GM19438 (cell line): ENCODE data around the gene FAM209B.
"Not testable (repeated sequence)": the region's sequence is repeated elsewhere in the genome, so short reads cannot be mapped to it uniquely, and the experiment has no call there.

Experiments used
- ATAC-seq: cut with Tn5 transposase; IDR thresholded peaks from one replicate; pipeline ENCODE4 v1.9.1; 2021; ENCODE audit warnings: low read depth; ENCODE audit not compliant: unreplicated experiment

FAM209B gene, protein sequence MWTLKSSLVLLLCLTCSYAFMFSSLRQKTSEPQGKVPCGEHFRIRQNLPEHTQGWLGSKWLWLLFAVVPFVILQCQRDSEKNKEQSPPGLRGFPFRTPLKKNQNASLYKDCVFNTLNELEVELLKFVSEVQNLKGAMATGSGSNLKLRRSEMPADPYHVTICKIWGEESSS

DNA sequence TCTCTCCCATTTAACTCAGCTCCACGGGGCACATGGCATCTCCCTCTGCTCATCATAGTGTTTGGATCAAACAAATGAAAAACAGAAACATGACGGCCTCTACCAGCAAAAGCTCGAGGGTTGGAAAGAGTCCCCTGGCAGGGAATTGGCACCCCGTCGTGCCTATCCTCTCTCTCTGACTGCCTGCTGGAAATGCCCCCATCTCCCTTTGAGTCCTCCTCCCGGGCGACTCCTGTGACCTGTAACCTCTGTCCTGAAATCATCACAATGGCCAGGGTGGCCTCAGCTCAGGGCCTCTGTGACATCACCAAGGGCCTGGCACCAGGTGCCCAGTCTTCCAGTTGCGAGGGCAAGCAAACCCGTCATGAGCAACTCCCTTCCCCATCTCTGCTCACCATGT lies at the start of gene FAM209B:
Gene FAM209B, plus strand, starts transcription at position 301 of the 400 bp plus-strand sequence. Its CDS starts 96 bp downstream, at position 397.
- not testable (repeated sequence) for ATAC-seq

DNA sequence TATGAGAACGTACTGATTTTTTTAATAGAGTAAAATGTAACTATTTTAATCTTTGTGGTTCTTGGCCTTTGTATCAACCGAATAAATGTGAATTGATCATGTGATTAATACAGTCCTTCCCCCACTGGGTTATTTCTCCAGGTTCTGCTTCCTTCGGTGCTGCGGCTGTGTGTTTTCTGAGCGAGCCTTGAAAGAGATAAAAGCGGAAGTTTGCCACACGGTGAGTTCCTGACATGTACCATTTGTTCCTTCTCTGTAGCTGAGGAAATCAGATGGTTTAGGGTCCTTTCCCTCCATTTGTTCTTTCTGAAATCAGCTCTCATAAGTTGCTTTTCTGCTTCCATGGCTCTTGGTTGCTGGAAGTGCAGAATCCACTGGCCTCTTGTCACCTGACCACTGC lies 49.1 kb upstream of the FAM209B start:
- ATAC-seq = no peak

DNA sequence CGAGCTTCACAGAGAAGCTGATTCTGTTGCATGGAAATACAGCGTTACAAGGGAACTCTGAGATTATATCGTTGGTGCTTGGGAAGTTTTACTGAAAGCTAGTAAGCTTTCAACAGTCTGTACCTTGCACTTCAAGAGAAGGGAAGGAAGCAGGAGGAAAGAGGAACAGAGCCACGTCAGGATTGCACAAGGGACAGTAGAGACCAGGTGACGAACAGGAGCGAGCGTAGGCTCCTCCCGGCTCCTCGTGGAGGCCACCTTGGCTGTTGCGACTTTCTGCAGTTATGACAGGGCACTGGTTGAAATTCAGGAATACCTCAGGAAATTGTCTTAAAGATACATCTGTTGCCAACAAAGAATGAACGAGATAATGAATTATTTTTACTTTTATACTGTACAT lies 45.8 kb upstream of the FAM209B start:
- no peak for ATAC-seq

DNA sequence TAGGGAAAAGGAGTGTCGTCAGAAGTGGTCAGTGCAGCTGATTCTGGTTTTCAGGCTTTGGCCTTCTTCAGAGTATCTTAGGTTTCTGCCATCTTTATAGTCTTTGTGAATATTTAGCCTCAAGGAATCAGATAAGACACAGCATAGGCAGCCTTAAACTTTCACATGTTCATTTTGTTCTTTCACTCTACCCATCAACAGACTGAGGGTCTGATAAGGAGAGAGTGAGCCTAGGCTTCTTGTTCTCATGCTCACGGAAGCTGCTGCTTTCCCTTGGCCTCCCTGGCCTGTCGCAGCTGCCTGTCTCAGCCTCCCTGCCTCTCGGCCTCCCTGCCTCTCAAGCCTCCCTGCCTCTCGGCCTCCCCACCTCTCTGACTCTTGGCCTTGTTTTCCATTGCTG lies 44.5 kb upstream of the FAM209B start:
- no peak for ATAC-seq

DNA sequence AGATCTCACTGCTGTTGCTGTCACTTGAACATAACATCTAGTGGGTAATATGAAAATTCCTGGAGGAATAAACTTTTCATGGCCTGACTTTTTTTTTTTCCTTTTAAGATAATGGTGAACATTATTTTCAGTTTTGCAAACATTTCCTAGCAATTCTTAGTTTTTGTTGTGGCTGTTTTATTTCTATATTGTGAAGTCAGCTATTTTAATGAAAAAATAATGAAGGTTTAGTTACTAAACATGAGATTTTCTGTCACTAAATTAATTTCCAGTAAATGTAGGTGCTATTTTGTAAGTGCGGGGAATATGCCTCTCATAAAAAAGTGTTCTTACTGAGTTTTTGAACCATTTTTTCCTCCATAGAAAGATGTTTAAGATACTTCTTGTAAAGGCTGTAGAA lies 31.9 kb upstream of the FAM209B start:
- no peak for ATAC-seq

DNA sequence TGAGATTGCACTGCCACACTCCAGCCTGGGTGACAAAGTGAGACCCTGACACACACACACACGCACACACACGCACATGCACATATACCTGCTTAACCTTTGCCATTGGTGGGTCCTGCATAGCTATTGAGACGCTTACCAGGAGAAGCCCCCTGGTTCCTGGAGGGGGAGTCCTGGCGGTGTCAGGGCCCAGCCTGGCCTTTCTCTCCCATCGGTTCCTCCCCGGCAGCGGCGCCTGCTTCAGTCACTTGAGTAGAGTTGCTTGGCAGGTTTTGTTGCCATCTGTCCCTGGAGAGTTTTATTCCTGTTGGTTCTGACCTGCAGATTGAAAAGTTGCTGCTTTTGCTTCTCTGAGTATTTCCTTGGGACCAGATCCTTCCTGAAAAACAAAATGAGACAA lies 29.1 kb upstream of the FAM209B start:
- no peak for ATAC-seq

DNA sequence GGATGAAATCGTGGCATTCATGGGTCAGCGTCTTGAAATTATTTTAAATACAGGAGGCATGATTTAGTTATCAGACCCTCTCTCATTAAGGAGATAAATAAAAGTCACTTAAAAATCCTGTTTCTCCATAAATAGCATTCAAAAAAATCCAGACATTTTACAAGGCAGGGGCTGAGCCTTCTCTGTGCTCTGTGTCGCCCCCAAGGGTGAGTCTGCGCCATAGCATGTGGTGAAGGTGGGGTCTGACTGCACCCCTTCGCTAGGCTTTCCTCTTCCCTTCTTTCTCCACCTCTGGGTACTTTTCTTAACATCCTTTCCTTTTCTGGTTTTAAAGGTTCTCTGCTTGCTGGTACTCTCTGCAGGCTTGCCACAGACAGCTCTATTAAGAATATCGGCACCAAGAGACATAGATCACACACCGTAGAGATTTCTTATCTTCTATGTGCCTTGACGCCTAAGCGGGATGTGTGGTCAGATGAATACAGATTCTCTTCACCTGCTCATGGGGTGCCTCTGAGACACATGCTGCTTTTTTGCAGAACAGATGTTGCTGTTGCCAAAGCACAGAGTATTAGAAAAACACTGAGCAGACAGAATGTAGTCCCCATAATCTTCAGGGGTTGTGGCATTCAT lies 28.6 kb upstream of the FAM209B start:
- ATAC-seq = no peak

DNA sequence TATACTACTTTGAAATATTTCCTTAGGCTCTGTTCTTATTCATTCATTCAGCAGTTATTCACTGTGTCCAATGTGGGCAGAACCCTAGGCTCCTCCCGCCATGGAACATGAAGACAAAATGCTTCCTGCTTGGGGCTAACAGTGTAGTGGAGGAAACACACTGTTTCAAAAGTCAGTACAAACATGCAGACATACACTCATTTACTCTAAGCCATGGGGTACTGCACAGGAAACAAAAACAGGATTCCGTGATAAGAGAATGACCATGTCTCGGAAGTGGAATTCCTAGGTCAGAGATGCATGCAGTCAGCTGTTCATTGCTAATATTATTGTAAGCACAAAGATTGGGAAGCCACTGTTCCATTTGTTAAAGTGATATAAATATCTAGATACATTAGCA lies 26.9 kb upstream of the FAM209B start:
- no peak for ATAC-seq

DNA sequence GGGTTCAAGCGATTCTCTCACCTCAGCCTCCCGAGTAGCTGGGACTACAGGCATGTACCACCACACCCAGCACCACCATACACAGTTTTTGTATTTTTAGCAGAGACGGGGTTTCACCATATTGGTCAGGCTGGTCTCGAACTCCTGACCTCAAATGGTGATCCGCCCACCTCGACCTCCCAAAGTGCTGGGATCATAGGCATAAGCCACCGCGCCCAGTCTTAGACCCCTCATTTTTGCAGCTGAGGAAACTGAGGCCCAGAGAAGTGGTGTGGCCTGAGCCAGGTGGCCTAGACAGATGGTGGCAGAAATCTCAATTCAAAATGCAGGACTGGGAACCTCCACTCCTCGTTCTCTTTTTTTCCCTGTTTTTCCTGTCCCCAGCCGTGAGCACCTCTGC lies 21.1 kb upstream of the FAM209B start:
- ATAC-seq = no peak

DNA sequence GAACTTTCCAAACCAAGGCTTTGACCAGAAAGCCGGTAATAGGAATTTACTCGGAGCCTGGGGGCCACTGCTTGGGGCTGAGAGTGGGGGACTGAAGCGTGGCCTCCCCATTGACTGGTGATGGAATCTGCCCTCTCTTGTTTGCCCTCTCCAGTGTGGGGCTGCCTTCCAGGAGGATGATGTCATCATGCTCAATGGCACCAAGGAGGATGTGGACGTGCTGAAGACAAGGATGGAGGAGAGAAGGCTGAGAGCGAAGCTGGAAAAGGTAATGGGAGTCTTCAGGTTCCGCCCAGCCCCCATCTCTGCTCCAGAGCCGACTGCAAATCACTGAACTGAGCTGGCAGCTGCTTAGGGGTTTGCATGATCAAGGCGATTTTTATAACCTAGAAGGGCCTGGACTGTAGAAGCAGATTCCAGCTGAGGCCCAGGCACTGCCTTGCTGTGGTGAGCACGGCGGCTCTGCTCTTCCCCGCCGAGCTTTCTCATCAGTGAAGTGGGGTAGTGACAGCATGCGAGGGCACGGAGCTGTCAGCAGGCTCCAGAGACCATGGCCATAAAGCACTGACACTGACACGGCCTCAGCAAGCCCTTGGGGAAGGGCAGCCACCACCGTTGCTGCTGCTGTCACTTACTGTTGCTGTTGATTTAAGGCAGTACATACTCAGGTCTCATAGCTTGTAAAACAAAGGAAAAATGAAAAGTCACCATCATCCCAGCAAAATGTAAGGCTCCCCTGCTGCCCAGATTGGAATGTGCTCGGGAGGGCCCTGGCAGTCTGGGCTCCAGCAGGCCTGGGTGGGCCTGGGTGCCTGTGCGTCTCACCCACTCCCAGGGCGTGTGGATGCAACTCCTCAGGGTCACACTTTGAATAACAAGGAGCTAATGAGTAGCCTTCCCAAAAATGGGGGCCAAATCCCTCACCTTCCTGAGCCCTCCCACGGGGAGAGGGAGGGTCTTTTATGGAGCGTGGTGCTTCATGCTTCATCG lies 19.6 kb upstream of the FAM209B start:
- no peak for ATAC-seq

DNA sequence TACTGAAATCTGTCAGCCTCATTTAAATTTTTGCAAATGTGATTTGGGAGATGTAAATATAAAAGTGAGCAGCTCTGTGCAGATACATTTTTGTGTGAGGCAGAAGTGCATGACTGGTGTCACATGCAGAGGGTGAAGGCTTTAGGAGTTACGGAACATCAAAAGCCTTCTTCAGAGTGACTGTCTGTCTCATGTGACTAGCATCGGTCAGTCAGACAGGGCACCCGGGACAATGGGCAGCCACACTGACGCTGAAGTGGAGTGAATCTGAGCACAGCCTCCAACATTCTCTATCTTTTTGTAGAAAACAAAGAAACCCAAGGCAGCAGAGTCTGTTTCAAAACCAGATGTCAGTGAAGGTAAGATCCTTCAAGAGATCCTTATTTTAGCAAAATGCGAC lies 16.4 kb upstream of the FAM209B start:
- ATAC-seq = no peak

DNA sequence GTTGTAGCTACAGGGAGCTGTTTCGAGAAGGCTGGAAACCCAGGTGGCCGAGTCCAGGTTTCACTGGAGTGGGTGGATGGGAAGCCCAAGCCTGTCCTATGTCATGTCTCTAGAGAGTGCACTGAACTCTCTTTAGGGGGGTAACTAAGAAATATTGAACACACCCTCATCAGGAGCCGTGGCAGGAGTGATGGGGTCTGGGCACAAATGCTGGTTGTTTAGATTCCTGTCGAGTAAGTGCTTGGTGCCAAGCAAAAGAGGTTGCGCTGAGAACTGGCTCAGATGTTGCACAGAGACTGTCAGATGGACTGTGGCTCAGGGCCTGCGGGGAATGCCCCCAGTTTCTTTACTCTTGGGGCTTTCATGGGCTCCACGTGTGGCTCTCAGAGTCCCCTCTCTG lies 15.8 kb upstream of the FAM209B start:
- ATAC-seq = no peak

DNA sequence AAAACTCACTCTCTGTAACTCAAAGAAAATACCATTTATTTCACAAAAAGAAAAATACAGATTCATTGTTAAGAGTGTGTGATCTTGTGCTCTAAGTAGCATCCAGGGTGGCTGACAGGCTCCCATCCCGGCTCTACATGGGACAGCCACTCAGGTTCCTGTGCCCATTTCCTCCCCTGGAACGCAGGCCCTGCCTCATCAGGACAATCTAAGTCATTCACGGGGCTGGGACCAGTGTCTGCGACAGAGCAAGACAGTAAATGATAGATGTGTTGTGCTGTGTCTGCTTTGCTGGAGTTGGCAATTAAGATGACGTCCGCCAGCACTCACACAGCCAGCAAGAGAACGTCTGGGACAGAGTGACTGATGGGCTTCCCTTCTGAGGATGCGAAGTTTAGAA lies 15.4 kb upstream of the FAM209B start:
- no peak for ATAC-seq

DNA sequence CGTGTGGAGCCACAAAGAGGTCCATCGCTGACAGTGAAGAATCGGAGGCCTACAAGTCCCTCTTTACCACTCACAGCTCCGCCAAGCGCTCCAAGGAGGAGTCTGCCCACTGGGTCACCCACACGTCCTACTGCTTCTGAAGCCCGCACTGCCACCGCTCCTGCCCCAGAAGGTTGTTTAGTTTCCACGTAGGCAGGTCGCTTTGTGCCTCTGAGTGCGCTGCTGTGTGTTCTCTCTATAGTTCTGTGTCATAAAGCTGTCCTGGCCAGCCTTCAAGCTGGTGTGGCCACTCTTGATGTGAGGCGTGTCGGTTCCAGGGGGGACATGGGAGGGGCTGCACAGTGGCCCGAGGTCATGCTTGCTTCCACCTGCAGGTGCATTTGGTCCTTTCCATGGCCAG lies 14.9 kb upstream of the FAM209B start:
- no peak for ATAC-seq

DNA sequence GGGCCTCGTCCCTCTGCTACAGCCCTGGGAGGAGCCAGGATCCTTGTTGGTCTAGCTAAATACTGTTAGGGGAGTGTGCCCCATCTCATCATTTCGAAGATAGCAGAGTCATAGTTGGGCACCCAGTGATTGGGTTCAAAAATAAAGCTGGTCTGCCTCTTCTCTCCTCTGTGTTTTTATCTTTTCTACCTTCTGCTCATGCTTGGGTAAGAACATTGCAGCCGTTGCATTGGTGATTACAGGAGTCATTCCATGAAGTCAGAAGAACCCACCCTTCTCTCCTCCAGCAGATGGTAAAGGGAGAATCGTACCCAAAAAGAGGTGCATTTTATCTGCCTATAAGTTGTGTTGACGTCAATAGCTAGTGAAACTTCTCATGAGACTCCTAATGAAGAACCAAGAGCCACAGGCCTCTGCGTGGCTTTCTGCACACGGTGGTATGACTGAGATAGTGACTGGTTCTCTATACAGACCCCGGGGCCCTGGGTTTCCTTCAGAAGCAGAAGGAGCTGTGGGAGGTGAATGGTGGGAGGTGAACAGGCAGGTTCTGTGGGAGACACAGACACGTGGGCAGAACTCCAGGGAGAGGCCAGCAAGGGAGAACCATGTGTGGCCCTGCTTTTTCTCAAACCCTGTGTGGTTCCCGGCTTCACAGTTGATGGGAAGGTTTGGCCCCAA lies 14.2 kb upstream of the FAM209B start:
- no peak for ATAC-seq

DNA sequence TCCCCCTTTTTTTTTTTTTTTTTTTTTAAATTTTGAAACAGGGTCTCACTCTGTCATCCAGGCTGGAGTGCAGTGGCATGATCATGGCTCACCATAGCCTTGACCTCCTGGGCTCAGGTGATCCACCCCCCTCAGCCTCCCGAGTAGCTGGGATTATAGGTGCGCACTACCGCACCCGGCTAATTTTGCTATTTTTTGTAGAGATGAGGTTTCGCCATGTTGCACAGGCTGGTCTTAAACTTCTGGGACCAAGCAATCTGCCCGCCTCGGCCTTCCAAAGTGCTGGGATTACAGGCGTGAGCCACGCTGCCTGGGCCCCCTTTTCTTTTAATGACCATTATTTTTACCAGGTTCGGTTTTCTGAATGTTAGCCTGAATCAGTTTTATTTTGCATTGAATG lies 13.5 kb upstream of the FAM209B start:
- ATAC-seq = no peak

DNA sequence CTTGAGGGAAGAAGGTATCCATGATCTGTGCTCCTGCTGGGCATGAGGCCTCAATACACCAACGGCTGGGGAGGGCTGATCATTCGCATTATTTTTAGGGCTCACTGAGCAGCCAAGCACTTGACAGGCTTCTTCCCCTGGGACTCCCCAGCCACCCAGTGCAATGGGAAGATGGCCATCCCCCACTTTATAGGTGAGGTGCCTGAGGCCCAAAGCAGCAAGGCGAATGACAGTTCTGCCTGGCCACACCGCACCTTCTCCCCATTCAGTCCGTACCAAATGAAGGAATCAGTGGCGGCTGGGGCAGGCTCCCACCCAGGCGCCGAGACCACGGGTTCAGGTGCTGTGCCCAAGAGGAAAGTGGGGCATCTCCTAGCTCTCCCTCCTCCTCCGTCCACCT lies 12.9 kb upstream of the FAM209B start:
- no peak for ATAC-seq

DNA sequence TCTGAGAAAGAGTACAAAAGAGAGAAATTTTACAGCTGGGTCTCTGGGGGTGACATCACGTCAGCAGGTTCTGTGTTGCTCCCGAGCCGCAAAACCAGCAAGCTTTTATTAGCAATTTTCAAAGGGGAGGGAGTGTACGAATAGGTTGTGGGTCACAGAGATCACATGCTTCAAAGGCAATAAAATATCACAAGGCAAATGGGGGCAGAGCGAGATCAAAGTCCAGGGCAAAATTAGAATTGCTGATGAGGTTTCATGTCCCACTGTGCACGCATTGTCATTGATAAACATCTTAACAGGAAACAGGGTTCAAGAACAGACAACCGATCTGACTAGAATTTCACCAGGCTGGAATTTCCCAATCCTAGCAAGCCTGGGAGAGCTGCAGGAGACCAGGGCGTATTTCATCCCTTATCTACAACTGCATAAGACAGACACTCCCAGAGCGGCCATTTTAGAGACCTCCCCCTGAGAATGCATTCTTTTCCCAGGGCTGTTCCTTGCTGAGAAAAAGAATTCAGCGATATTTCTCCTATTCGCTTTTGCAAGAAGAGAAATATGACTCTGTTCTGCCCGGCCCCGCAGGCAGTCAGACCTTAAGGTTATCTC lies 12.2 kb upstream of the FAM209B start:
- not testable (repeated sequence) for ATAC-seq

DNA sequence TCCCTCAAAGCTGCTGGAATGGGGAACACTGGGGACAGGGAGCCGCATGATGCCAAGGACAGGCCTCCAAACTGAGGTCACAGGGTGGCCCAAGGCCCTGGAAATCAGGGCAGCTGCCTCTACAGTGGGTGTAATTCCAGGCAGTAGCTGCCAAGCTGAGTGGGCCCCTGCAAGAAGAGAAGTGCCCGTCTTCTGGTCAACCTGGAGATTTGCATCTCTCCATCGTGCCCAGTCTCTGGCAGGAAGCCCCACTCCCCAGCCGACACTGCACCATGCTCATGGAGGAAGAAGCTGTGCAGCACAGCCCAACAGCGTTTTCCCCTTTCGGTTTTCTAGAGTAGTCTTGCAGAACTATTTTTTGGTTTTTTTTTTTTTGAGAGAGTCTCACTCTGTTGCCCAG lies 10.7 kb upstream of the FAM209B start:
- ATAC-seq = no peak

DNA sequence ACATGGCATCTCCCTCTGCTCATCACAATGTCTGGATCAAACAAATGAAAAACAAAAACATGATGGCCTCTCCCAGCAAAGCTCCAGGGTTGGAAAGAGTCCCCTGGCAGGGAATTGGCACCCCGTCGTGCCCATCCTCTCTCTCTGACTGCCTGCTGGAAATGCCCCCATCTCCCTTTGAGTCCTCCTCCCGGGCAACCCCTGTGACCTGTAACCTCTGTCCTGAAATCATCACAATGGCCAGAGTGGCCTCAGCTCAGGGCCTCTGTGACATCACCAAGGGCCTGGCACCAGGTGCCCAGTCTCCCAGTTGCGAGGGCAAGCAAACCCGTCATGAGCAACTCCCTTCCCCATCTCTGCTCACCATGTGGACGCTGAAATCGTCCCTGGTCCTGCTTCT lies 8.6 kb upstream of the FAM209B start, which contains the start of gene FAM209A:
Gene FAM209A, plus strand, starts transcription at position 301 of the 400 bp plus-strand sequence. Its CDS starts 65 bp downstream, at position 366.
- not testable (repeated sequence) for ATAC-seq
